Calu3 (cell line): ENCODE measurements around the gene CHST9. TPM values are rescaled to one million over a fixed set of nuclear protein-coding genes. Genes with fewer than 3 reads are reported as not detected.

Experiments used
- BruUV-seq: library from RNA; stranded (reverse); fragments of 400-500 nt; replicated peaks from 2 replicates; lab custom pipeline; 2021; lab: Mats Ljungman, UMichigan
- CTCF ChIA-PET: fragments of 300-600 bp; sonication (Branson Sonifier 250); formaldehyde crosslinking; loops from one replicate; lab custom pipeline; 2022; ENCODE audit warnings: antibody characterized with exemption; lab: Charles Lee
- DNase-seq: peaks from one replicate; pipeline ENCODE4 v3.0.0; 2022
- H3K27ac Mint-ChIP-seq: one replicate; pipeline ENCODE4 v1.8.0; 2022; ENCODE audit warnings: mixed read lengths; ENCODE audit not compliant: unreplicated experiment
- H3K27me3 Mint-ChIP-seq: one replicate; pipeline ENCODE4 v1.8.0; 2022; ENCODE audit warnings: mixed read lengths; ENCODE audit not compliant: unreplicated experiment
- H3K36me3 Mint-ChIP-seq: one replicate; pipeline ENCODE4 v1.8.0; 2022; ENCODE audit warnings: mild to moderate bottlenecking, moderate library complexity, mixed read lengths; ENCODE audit not compliant: insufficient read depth, unreplicated experiment
- H3K4me1 Mint-ChIP-seq: one replicate; pipeline ENCODE4 v1.8.0; 2022; ENCODE audit warnings: mild to moderate bottlenecking, low read depth, mixed read lengths; ENCODE audit not compliant: unreplicated experiment
- H3K4me3 Mint-ChIP-seq: one replicate; pipeline ENCODE4 v1.8.0; 2022; ENCODE audit warnings: mild to moderate bottlenecking, low read depth, moderate library complexity, mixed read lengths; ENCODE audit not compliant: unreplicated experiment
- H3K9me3 Mint-ChIP-seq: one replicate; pipeline ENCODE4 v1.8.0; 2022; ENCODE audit warnings: low read depth, mixed read lengths; ENCODE audit not compliant: unreplicated experiment
- CTCF ChIP-seq: fragments of 200-600 bp; IDR thresholded peaks from one replicate; pipeline ENCODE4 v1.8.0; 2022; ENCODE audit warnings: antibody characterized with exemption; ENCODE audit not compliant: unreplicated experiment
- intact Hi-C: fragments of 100-400 bp; cut with micrococcal nuclease; formaldehyde crosslinking; loops from one replicate; pipeline ENCODE4 v1.10.0; 2022; ENCODE audit not compliant: unreplicated experiment
- total RNA-seq: library from RNA; stranded (reverse); gene quantifications from 2 replicates; pipeline ENCODE4 v1.2.3, GENCODE V29; 2022

The CHST9 gene
- total RNA-seq, 1 experiment from 2014 or later: 56.9 TPM

GRCh38 chr18:27226556-27227075, 41.5 kb upstream of the CHST9 start:
- intact Hi-C loops: loop anchor here (2.0 kb wide), 1 partner anchor 42 kb away; the partner anchor contains the start of gene CHST9
- Mint-ChIP-seq H3K4me3 (peak overlapping the region; percentile 13), H3K27ac (peak overlapping the region; percentile 64), H3K27me3 (no peaks in the 10 kb centered on the region), H3K9me3 (no peaks in the 10 kb centered on the region), H3K36me3 (no peaks in the 10 kb centered on the region), H3K4me1 (peaks cover 53% of the 10 kb centered on the region)
- no peak for TF ChIP-seq CTCF
- CTCF ChIA-PET: interaction anchor here (1.0 to 1.4 kb wide), 3 partner anchors 74 to 209 kb away, joined by 3 to 4 read pairs (median 3); no protein-coding TSS in a partner anchor
- peak; percentile 38 for DNase-seq
- BruUV-seq: no TSS peak

- no peak for TF ChIP-seq CTCF
- Mint-ChIP-seq H3K4me1 (peaks cover 47% of the 10 kb centered on the region), H3K36me3 (no peaks in the 10 kb centered on the region), H3K9me3 (no peaks in the 10 kb centered on the region), H3K27me3 (no peaks in the 10 kb centered on the region), H3K27ac (peak overlapping the region; percentile 64), H3K4me3 (peak overlapping the region; percentile 13)
- DNase-seq: no peak
- intact Hi-C loops: loop anchor here (2.0 kb wide), 1 partner anchor 41 kb away; the partner anchor contains the start of gene CHST9
- BruUV-seq: no TSS peak
- CTCF ChIA-PET: interaction anchor here (1.0 to 1.4 kb wide), 3 partner anchors 75 to 208 kb away, joined by 3 to 4 read pairs (median 3); no protein-coding TSS in a partner anchor
These were observed 40.9 kb upstream of the CHST9 start for GRCh38 chr18:27225947-27226481.

GRCh38 chr18:27223526-27224291, 38.6 kb upstream of the CHST9 start:
- H3K27ac Mint-ChIP-seq: no peak overlapping the region
- H3K9me3 Mint-ChIP-seq: no peaks in the 10 kb centered on the region
- H3K4me3 Mint-ChIP-seq: no peak overlapping the region
- no peaks in the 10 kb centered on the region for H3K27me3 Mint-ChIP-seq
- peaks cover 35% of the 10 kb centered on the region for H3K4me1 Mint-ChIP-seq
- peak; percentile 21 for DNase-seq
- H3K36me3 Mint-ChIP-seq: no peaks in the 10 kb centered on the region
- no peak for TF ChIP-seq CTCF
- BruUV-seq: no TSS peak
- CTCF ChIA-PET: no interaction called here
- intact Hi-C loops: no loop called here

- no peak for TF ChIP-seq CTCF
- BruUV-seq: no TSS peak
- Mint-ChIP-seq H3K4me3 (no peak overlapping the region), H3K36me3 (no peaks in the 10 kb centered on the region), H3K27ac (no peak overlapping the region), H3K4me1 (no peaks in the 10 kb centered on the region), H3K27me3 (no peaks in the 10 kb centered on the region), H3K9me3 (no peaks in the 10 kb centered on the region)
- CTCF ChIA-PET: no interaction called here
- no peak for DNase-seq
- intact Hi-C loops: no loop called here
These were observed 29.7 kb upstream of the CHST9 start for GRCh38 chr18:27214831-27215230.
